Omental fat pad (tissue), 4 donors: ENCODE data around the gene HIVEP2. TPM values are rescaled to one million over a fixed set of nuclear protein-coding genes. Genes with fewer than 3 reads are reported as not detected.
"Not testable (repeated sequence)": the region's sequence is repeated elsewhere in the genome, so short reads cannot be mapped to it uniquely, and the experiment has no call there.

ENCODE experiments used
- ATAC-seq: fragments of 150-250 bp; one replicate; pipeline ENCODE4 v1.9.1; 2016; ENCODE audit warnings: mild to moderate bottlenecking, moderate library complexity; ENCODE audit not compliant: low FRiP score
- DNase-seq: peaks from one replicate; pipeline ENCODE4 v3.0.0-alpha.2; 2019; ENCODE audit warnings: low spot score
- total RNA-seq, 4 donors: library from RNA; depleted of rRNA; stranded (reverse); fragments of >200 nt; gene quantifications; one replicate each; pipeline ENCODE4 v1.1.0, GENCODE V29; 2016
- TF ChIP-seq, protein P1 (sequence below), 3 donors: fragments of 450-650 bp; IDR thresholded peaks; one replicate each; pipeline ENCODE4 v1.5.1; 2016 to 2017; ENCODE audit warnings: antibody characterized with exemption in 3 of 3, mild to moderate bottlenecking in 3 of 3, moderate library complexity in 2 of 3

Gene HIVEP2, protein sequence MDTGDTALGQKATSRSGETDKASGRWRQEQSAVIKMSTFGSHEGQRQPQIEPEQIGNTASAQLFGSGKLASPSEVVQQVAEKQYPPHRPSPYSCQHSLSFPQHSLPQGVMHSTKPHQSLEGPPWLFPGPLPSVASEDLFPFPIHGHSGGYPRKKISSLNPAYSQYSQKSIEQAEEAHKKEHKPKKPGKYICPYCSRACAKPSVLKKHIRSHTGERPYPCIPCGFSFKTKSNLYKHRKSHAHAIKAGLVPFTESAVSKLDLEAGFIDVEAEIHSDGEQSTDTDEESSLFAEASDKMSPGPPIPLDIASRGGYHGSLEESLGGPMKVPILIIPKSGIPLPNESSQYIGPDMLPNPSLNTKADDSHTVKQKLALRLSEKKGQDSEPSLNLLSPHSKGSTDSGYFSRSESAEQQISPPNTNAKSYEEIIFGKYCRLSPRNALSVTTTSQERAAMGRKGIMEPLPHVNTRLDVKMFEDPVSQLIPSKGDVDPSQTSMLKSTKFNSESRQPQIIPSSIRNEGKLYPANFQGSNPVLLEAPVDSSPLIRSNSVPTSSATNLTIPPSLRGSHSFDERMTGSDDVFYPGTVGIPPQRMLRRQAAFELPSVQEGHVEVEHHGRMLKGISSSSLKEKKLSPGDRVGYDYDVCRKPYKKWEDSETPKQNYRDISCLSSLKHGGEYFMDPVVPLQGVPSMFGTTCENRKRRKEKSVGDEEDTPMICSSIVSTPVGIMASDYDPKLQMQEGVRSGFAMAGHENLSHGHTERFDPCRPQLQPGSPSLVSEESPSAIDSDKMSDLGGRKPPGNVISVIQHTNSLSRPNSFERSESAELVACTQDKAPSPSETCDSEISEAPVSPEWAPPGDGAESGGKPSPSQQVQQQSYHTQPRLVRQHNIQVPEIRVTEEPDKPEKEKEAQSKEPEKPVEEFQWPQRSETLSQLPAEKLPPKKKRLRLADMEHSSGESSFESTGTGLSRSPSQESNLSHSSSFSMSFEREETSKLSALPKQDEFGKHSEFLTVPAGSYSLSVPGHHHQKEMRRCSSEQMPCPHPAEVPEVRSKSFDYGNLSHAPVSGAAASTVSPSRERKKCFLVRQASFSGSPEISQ (N-terminal part only)
- 10 to 100 TPM; 14.9 to 47.3 (median 26.9) TPM for total RNA-seq

DNA sequence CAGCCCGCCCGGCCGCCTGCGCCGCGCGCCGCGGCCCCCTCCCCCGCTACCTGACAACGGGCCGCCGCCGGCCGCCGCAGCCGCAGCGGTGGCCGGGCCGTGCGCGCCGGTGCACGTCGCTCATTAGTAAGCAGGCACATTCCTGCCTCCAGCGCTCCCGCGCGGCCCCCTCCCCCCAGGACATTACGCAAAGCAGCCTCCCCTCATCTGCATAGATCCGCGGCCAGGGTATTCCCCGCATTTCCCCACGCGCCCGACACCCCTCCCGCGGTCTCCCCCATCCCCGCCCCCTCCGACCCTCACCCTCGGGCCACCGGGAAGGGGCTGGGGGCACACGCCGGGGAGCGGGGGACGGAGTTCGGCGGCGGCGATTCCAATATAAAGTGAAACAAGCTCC is at the start of gene HIVEP2:
Gene HIVEP2, minus strand, starts transcription at position 128 of the 397 bp plus-strand sequence. CDS start 170,438 bp downstream, outside the sequence.
- ATAC-seq, result peak; percentile 71
- peak; percentile 86 for DNase-seq
- TF ChIP-seq, protein P1, sequence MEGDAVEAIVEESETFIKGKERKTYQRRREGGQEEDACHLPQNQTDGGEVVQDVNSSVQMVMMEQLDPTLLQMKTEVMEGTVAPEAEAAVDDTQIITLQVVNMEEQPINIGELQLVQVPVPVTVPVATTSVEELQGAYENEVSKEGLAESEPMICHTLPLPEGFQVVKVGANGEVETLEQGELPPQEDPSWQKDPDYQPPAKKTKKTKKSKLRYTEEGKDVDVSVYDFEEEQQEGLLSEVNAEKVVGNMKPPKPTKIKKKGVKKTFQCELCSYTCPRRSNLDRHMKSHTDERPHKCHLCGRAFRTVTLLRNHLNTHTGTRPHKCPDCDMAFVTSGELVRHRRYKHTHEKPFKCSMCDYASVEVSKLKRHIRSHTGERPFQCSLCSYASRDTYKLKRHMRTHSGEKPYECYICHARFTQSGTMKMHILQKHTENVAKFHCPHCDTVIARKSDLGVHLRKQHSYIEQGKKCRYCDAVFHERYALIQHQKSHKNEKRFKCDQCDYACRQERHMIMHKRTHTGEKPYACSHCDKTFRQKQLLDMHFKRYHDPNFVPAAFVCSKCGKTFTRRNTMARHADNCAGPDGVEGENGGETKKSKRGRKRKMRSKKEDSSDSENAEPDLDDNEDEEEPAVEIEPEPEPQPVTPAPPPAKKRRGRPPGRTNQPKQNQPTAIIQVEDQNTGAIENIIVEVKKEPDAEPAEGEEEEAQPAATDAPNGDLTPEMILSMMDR (IDR thresholded peaks at IDR 0.05), result no peak

DNA sequence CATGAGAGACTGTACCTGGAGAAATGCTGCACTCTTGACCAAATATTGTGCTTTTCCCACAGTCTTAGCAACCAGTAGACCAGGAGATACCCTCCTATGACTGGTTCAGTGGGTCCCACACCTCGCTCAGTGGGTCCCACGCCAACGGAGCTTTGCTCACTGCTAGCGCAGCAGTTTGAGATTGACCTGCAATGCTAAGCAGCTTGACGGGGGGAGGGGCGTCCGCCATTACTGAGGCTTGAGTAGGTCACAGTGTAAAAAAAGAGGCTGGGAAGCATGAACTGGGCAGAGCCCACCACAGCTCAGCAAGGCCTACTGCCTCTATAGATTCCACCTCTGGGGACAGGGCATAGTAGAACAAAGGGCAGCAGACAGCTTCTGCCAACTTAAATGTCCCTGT is 49.0 kb upstream of the HIVEP2 start:
- ATAC-seq (no peak), DNase-seq (no peak)
- TF ChIP-seq, protein P1 (IDR thresholded peaks at IDR 0.05), result no peak

DNA sequence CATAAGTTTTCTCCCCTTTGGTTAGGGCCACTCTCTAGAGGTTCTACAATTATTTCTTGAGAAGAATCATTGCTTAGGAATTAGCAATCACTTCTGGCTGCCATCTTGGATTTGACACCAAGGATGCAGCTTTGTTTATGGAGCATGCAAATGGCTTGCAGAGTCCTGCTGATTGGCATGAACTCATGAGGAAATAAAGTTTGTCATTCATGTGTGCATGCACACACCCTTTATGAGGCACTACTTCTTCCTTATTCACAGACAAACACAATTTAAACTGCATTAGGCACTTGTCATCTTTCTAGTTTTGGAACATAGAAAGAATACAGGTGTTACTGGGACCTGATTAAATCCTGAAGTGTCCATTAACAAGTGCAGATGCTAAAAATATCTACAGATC is 42.5 kb upstream of the HIVEP2 start:
- no peak for ATAC-seq
- TF ChIP-seq, protein P1 (IDR thresholded peaks at IDR 0.05), result no peak

DNA sequence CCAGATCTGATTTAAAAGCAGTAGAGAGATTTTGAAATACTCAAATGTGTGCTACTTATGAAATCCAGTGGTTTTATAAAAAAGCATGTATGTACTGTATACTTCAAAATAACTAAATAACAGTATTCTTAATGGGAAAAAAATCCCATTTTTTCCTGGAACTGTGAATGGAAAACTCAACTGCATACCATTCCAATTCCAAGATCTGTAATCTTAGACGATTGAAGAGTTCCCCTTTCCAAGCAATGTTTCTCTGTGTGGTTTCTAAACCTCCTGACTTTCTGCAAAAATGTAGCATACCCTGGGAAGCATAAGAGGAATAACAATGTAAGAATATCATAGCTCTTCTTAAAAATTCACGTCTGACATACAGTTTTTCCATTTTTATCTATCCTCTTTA is 40.3 kb upstream of the HIVEP2 start:
- ATAC-seq, result no peak
- TF ChIP-seq, protein P1 (IDR thresholded peaks at IDR 0.05), result no peak
- DNase-seq, result no peak

More for the DNA sequence above, 42.5 kb upstream of the HIVEP2 start:
- DNase-seq, result no peak

DNA sequence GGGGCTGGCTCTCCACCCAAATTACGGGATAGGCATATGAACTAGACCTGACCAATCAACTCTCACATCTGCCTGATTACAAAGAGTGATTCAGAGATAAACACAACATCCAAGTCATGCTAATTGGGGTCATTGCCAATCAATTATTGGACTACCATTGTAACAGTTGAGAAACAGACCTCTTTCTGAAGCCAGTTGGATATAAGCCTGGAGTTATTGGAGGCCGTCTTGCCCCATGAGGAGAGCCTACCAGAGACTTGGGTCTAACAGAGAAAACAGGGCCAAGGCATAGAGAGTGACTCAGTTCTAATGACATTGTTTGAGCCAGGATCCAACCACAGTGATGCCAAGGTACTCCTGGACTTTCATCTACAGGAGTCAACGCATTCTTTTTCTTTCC is 39.4 kb upstream of the HIVEP2 start:
- DNase-seq (no peak), ATAC-seq (no peak)
- TF ChIP-seq, protein P1 (IDR thresholded peaks at IDR 0.05), result no peak

DNA sequence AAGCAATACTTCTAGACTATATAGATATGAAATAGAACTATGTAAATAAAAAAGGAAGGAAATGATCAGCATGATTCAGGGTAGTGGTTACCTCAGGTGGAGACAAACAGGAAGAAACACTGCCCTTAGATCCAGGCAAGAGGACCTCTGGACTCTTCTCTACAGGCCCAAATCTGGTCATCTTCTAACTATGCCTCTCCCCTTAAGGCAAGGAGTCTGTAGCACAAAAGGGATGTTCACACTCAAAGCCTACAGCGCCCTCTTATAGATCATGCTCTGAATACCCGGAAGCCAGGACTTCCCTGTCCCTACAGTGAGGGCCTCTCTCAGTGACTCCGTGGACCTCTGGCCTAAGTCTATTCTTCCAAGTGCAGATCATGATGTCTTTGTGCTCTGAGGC is 30.4 kb upstream of the HIVEP2 start:
- TF ChIP-seq, protein P1 (IDR thresholded peaks at IDR 0.05), result no peak
- no peak for DNase-seq
- no peak for ATAC-seq

DNA sequence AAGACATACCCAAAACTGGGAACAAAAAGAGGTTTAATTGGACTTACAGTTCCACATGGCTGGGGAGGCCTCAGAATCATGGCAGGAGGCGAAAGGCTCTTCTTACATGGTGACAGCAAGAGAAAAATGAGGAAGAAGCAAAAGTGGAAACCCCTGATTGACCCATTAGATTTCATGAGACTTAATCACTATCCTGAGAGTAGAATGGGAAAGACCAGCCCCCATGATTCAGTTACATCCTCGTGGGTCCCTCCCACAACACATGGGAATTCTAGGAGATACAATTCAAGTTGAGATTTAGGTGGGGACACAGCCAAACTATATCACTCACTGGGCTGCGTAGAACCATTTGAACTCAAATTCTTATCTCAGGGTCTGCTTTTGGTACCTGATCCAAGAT is 26.0 kb upstream of the HIVEP2 start:
- ATAC-seq, DNase-seq: not testable (repeated sequence)
